Neural progenitor cell (in vitro differentiated cells): ENCODE results near the gene SYNM. TPM values are rescaled to one million over a fixed set of nuclear protein-coding genes. Genes with fewer than 3 reads are reported as not detected.
A peak's percentile ranks its signal among the peaks of the same experiment; 100 is the strongest.

Experiments
- DNase-seq: peaks from one replicate; pipeline ENCODE4 v3.0.0-alpha.2; 2016; ENCODE audit warnings: low spot score
- H2AFZ ChIP-seq: fragments of 200-600 bp; sonication (generic); replicated peaks from 2 replicates; pipeline ENCODE4 v1.6.1; 2016; ENCODE audit warnings: antibody characterized with exemption
- H3F3A ChIP-seq: fragments of 200-600 bp; sonication (generic); 2 replicates; pipeline ENCODE4 v1.6.1; 2016; ENCODE audit warnings: antibody characterized with exemption, low read depth
- H3K27ac ChIP-seq: fragments of 200-600 bp; sonication (generic); 2 replicates; pipeline ENCODE4 v1.5.1; 2016; ENCODE audit warnings: mild to moderate bottlenecking
- H3K27me3 ChIP-seq: fragments of 200-600 bp; sonication (generic); 2 replicates; pipeline ENCODE4 v1.6.1; 2016; ENCODE audit warnings: mild to moderate bottlenecking, moderate library complexity
- H3K36me3 ChIP-seq: fragments of 200-600 bp; sonication (generic); 2 replicates; pipeline ENCODE4 v1.5.1; 2016
- H3K4me1 ChIP-seq: fragments of 200-600 bp; sonication (generic); 2 replicates; pipeline ENCODE4 v1.6.1; 2016; ENCODE audit warnings: mixed run types
- H3K4me2 ChIP-seq: fragments of 200-600 bp; sonication (generic); 2 replicates; pipeline ENCODE4 v1.6.1; 2016
- H3K4me3 ChIP-seq: fragments of 200-600 bp; sonication (generic); 2 replicates; pipeline ENCODE4 v1.5.1; 2016
- H3K79me2 ChIP-seq: fragments of 200-600 bp; sonication (generic); 2 replicates; pipeline ENCODE4 v1.6.1; 2016; ENCODE audit warnings: low read depth
- H3K9ac ChIP-seq: fragments of 200-600 bp; sonication (generic); 2 replicates; pipeline ENCODE4 v1.6.1; 2016
- H3K9me3 ChIP-seq: fragments of 200-600 bp; sonication (generic); 2 replicates; pipeline ENCODE4 v1.5.1; 2016; ENCODE audit warnings: low read depth
- H4K20me1 ChIP-seq: fragments of 200-600 bp; sonication (generic); 2 replicates; pipeline ENCODE4 v1.6.1; 2016; ENCODE audit warnings: low read depth
- H3K27ac Mint-ChIP-seq: 3 replicates; pipeline ENCODE4 v1.8.0; 2021; ENCODE audit warnings: mixed read lengths
- H3K27me3 Mint-ChIP-seq: 2 replicates; pipeline ENCODE4 v1.8.0; 2022; ENCODE audit warnings: low read depth, mild to moderate bottlenecking, inconsistent platforms, moderate library complexity, mixed read lengths; ENCODE audit not compliant: insufficient read depth
- H3K36me3 Mint-ChIP-seq: 3 replicates; pipeline ENCODE4 v1.8.0; 2021; ENCODE audit warnings: mixed read lengths
- H3K4me1 Mint-ChIP-seq: 3 replicates; pipeline ENCODE4 v1.8.0; 2021; ENCODE audit warnings: mixed read lengths
- H3K4me3 Mint-ChIP-seq: 3 replicates; pipeline ENCODE4 v1.8.0; 2021; ENCODE audit warnings: mild to moderate bottlenecking, moderate library complexity, mixed read lengths
- H3K9me3 Mint-ChIP-seq: 3 replicates; pipeline ENCODE4 v1.8.0; 2020; ENCODE audit warnings: mixed read lengths
- EZH2 ChIP-seq: fragments of 200-600 bp; sonication (generic); IDR thresholded peaks from 2 replicates; pipeline ENCODE4 v1.6.1; 2017; ENCODE audit warnings: antibody characterized with exemption, mild to moderate bottlenecking, moderate library complexity
- EZH2phosphoT487 ChIP-seq: fragments of 200-600 bp; sonication (generic); IDR thresholded peaks from 2 replicates; pipeline ENCODE4 v1.6.1; 2017; ENCODE audit warnings: antibody characterized with exemption
- total RNA-seq: library from RNA; depleted of rRNA; stranded (reverse); fragments of >200 nt; gene quantifications from 2 replicates; pipeline ENCODE4 v1.2.3, GENCODE V29; 2015; ENCODE audit warnings: low replicate concordance
- TF ChIP-seq, protein P1 (sequence below): fragments of 200-600 bp; sonication (generic); IDR thresholded peaks from 2 replicates; pipeline ENCODE4 v1.5.1; 2017; ENCODE audit warnings: antibody characterized with exemption, mild to moderate bottlenecking

Gene SYNM
- total RNA-seq, 1 donor from 2014 or later, result 0.97 TPM

DNA sequence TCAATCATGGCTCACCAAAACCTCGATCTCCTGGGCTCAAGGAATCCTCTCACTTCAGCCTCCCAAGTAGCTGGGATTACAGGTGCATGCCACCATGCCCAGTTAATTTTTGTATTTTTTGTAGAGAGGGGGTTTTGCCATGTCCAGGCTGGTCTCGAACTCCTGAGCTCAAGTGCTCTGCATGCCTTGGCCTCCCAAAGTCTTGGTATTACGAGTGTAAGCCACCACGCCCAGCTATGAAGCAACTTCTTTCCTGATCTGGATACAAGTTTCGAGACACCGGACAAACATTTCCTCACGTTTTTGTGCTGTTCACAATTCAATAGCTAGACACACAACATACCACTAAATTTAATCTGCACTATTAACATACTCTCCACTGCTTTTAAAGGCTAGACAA is 3.4 kb upstream of the SYNM start:
- Mint-ChIP-seq H3K4me1 (peaks cover 10% of the 10 kb centered on the region), H3K4me3 (peak overlapping the region; percentile 2), H3K36me3 (no peaks in the 10 kb centered on the region), H3K27me3 (peaks cover 21% of the 10 kb centered on the region), H3K9me3 (no peaks in the 10 kb centered on the region), H3K27ac (no peak overlapping the region)
- TF ChIP-seq EZH2 (no peak), EZH2phosphoT487 (no peak)
- TF ChIP-seq, protein P1, sequence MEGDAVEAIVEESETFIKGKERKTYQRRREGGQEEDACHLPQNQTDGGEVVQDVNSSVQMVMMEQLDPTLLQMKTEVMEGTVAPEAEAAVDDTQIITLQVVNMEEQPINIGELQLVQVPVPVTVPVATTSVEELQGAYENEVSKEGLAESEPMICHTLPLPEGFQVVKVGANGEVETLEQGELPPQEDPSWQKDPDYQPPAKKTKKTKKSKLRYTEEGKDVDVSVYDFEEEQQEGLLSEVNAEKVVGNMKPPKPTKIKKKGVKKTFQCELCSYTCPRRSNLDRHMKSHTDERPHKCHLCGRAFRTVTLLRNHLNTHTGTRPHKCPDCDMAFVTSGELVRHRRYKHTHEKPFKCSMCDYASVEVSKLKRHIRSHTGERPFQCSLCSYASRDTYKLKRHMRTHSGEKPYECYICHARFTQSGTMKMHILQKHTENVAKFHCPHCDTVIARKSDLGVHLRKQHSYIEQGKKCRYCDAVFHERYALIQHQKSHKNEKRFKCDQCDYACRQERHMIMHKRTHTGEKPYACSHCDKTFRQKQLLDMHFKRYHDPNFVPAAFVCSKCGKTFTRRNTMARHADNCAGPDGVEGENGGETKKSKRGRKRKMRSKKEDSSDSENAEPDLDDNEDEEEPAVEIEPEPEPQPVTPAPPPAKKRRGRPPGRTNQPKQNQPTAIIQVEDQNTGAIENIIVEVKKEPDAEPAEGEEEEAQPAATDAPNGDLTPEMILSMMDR, result no peak
- no peaks in the 10 kb centered on the region for H3K79me2 ChIP-seq
- H3K27ac ChIP-seq, result no peak overlapping the region
- no peak overlapping the region for H2AFZ ChIP-seq
- H4K20me1 ChIP-seq, result peaks cover 5% of the 10 kb centered on the region
- no peaks in the 10 kb centered on the region for H3K36me3 ChIP-seq
- H3F3A ChIP-seq, result peaks cover 10% of the 10 kb centered on the region
- no peaks in the 10 kb centered on the region for H3K4me1 ChIP-seq
- peaks cover 94% of the 10 kb centered on the region for H3K27me3 ChIP-seq
- no peak overlapping the region for H3K4me3 ChIP-seq
- H3K9me3 ChIP-seq, result no peaks in the 10 kb centered on the region
- no peak overlapping the region for H3K9ac ChIP-seq
- DNase-seq, result no peak
- H3K4me2 ChIP-seq, result no peak overlapping the region

DNA sequence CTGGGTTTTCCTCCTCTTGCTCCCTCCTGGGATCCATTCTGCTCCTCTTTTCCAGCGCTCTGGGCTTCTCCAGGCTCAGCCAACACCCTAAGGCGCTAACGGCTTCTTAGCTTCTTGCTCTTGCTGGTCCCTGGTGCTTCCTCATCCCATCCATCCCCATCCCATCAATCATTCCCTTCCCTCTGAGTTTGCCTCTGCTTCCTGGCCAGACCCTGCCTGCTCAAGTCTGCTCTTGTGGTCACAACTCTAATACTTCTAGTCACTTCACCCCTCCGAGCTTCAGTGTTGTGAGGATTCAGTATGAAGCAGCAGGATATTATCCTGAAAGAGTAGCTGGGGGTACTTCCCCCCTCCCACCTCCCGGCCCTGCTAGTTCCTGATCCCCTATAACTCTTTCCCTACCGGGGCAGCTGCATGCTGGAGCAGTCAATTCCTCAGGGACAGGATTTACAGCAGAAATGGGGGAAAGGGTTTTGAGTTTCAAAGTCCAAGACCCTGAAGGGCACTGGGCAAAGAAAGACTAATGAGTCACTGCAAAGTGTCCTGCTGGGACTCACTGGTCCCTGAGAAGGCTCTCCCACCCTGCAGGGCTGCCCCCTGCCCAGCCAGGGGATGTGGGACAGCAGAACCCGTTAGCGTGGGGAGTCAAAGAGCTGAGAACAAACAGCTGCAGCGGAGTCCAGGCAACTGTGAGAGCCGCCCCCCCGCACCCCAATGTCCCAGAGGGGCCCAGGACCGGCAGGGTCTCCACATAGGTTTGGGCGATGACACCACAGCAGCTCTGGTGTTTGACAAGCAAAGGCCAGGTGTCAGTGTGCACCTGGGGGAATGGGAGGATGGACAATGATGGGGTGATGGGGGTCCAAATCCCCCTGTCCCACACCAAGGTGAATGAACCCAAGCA is 2.3 kb upstream of the SYNM start:
- H3K4me1 Mint-ChIP-seq, result peaks cover 12% of the 10 kb centered on the region
- H3K79me2 ChIP-seq, result no peaks in the 10 kb centered on the region
- peak overlapping the region; percentile 75 for H3K4me3 Mint-ChIP-seq
- TF ChIP-seq EZH2phosphoT487 (no peak), EZH2 (no peak)
- TF ChIP-seq, protein P1, result no peak
- no peaks in the 10 kb centered on the region for H3K9me3 Mint-ChIP-seq
- no peak overlapping the region for H3K27ac ChIP-seq
- no peak overlapping the region for H2AFZ ChIP-seq
- H3K4me3 ChIP-seq, result no peak overlapping the region
- DNase-seq, result no peak
- peak overlapping the region; percentile 41 for H3K27ac Mint-ChIP-seq
- no peaks in the 10 kb centered on the region for H3K36me3 Mint-ChIP-seq
- H3K9me3 ChIP-seq, result no peaks in the 10 kb centered on the region
- H3K36me3 ChIP-seq, result no peaks in the 10 kb centered on the region
- no peaks in the 10 kb centered on the region for H3K4me1 ChIP-seq
- peaks cover 27% of the 10 kb centered on the region for H3K27me3 Mint-ChIP-seq
- peaks cover 10% of the 10 kb centered on the region for H3F3A ChIP-seq
- H3K27me3 ChIP-seq, result peaks cover 94% of the 10 kb centered on the region
- peaks cover 15% of the 10 kb centered on the region for H4K20me1 ChIP-seq
- H3K9ac ChIP-seq, result no peak overlapping the region
- H3K4me2 ChIP-seq, result no peak overlapping the region

DNA sequence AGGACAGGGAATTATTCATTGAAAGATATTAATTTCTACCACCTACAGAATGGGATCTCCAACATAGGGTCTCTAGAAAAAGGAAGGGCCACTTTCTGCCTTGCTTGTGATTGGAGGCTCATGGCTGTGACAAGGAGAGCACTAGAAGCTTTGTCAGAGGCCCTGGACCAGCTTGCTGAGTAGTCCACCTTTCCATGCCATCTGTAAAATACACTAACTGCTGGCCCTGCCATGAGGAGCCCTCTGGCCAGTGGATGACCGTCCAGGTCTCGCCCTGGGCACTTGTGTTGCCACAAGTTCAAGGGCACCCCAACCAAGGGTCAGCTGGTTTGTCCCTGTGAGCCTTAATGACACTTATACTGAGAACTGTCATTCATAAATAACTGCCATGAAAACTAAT is 1.6 kb upstream of the SYNM start:
- Mint-ChIP-seq H3K27ac (no peak overlapping the region), H3K4me3 (no peak overlapping the region), H3K4me1 (peaks cover 12% of the 10 kb centered on the region), H3K27me3 (peaks cover 27% of the 10 kb centered on the region), H3K9me3 (no peaks in the 10 kb centered on the region), H3K36me3 (no peaks in the 10 kb centered on the region)
- no peaks in the 10 kb centered on the region for H3K36me3 ChIP-seq
- DNase-seq, result no peak
- H3K27ac ChIP-seq, result no peak overlapping the region
- peaks cover 10% of the 10 kb centered on the region for H3F3A ChIP-seq
- H3K4me1 ChIP-seq, result no peaks in the 10 kb centered on the region
- H3K4me2 ChIP-seq, result no peak overlapping the region
- no peak overlapping the region for H3K9ac ChIP-seq
- peaks cover 15% of the 10 kb centered on the region for H4K20me1 ChIP-seq
- no peak overlapping the region for H3K4me3 ChIP-seq
- H3K27me3 ChIP-seq, result peaks cover 94% of the 10 kb centered on the region
- TF ChIP-seq, protein P1, result no peak
- TF ChIP-seq EZH2phosphoT487 (no peak), EZH2 (no peak)
- no peaks in the 10 kb centered on the region for H3K79me2 ChIP-seq
- no peaks in the 10 kb centered on the region for H3K9me3 ChIP-seq
- H2AFZ ChIP-seq, result no peak overlapping the region
